ENCODE data around the gene RBM4. TPM values are rescaled to one million over a fixed set of nuclear protein-coding genes. Genes with fewer than 3 reads are reported as not detected.

Gene RBM4
- total and polyA plus RNA-seq, 2 experiments from 2014 or later: 146 to 147 TPM

- TF ChIP-seq REST (IDR thresholded peaks at IDR 0.05; ENCODE audit: unreplicated experiment) (no peak), CREB1 (CRISPR knock-in tag; IDR thresholded peaks at IDR 0.05; ENCODE audit: low read depth) (no peak), ETS1 (IDR thresholded peaks at IDR 0.05) (no peak), STAT1 (IDR thresholded peaks at IDR 0.05; ENCODE audit: unreplicated experiment) (no peak), JUNB (IDR thresholded peaks at IDR 0.05; ENCODE audit: unreplicated experiment) (no peak)
Observed at GRCh38 chr11:66646828-66647227, 8.3 kb downstream of the RBM4 start (continued).

- Histone ChIP-seq H4K20me1 (replicated peaks; ENCODE audit: insufficient read depth) (peaks cover 73% of the 10 kb centered on the region), H3K4me1 (ENCODE audit: insufficient read depth) (no peaks in the 10 kb centered on the region; the same call in 1 of the 2 replicates), H3K4me2 (no peak overlapping the region), H3K79me2 (replicated peaks; ENCODE audit: insufficient read depth) (peaks cover 97% of the 10 kb centered on the region), H2AFZ (no peak overlapping the region), H3K27ac (ENCODE audit: low read depth) (0 out of 2 replicates have a peak overlapping the region, but pooled peaks have one; percentile 50), H3K36me3 (ENCODE audit: insufficient read depth) (peaks cover 40% of the 10 kb centered on the region), H3F3A (replicated peaks; ENCODE audit: low read depth) (peaks cover 43% of the 10 kb centered on the region), H3K27me3 (ENCODE audit: insufficient read depth) (no peaks in the 10 kb centered on the region), H3K4me3 (no peak overlapping the region), H3K9me2 (ENCODE audit: insufficient read depth) (no peaks in the 10 kb centered on the region)
- H3K4me3 Mint-ChIP-seq: no peak overlapping the region
- DNase-seq (ENCODE audit: low spot score) (no peak), ATAC-seq (no peak)
- H3K4me1 Mint-ChIP-seq: peaks cover 11% of the 10 kb centered on the region; the same call in 2 of the 3 replicates
- peaks cover 18% of the 10 kb centered on the region for H3K27me3 Mint-ChIP-seq (ENCODE audit: insufficient read depth, low read depth, poor library complexity)
- H3K9me3 Mint-ChIP-seq: no peaks in the 10 kb centered on the region
- peaks cover 80% of the 10 kb centered on the region for H3K36me3 Mint-ChIP-seq (ENCODE audit: low read depth)
- no peak for TF ChIP-seq REST (IDR thresholded peaks at IDR 0.05; ENCODE audit: unreplicated experiment)
- no peak for TF ChIP-seq ZNF331 (CRISPR knock-in tag; IDR thresholded peaks at IDR 0.05; ENCODE audit: low read depth)
- no peak for TF ChIP-seq CTCF (conservative IDR thresholded peaks at IDR 0.05; ENCODE audit: low read depth in 2 of 2)
- no peak overlapping the region for H3K27ac Mint-ChIP-seq
Observed at GRCh38 chr11:66649903-66650302, 11.4 kb downstream of the RBM4 start.

Data from GM23338 (cell line).